Skin epidermis (tissue), 12 donors: ENCODE measurements around the gene CNGB1.
"Not testable (repeated sequence)": the region's sequence is repeated elsewhere in the genome, so short reads cannot be mapped to it uniquely, and the experiment has no call there.

Source experiments
- H3K27ac ChIP-seq, 21 experiments: fragments of 200-600 bp; sonication (generic) in 11 of 21; one replicate each; pipeline ENCODE4 v1.5.0; 2020; ENCODE audit warnings: mild to moderate bottlenecking in 3 of 21, inconsistent platforms in 2 of 21, moderate library complexity in 2 of 21
- H3K4me3 ChIP-seq, 7 experiments: fragments of 200-600 bp; sonication (generic) in 2 of 7; one replicate each; pipeline ENCODE4 v1.5.0; 2020; ENCODE audit warnings: inconsistent platforms in 2 of 7, mild to moderate bottlenecking in 2 of 7, moderate library complexity in 1 of 7

CNGB1 gene

DNA sequence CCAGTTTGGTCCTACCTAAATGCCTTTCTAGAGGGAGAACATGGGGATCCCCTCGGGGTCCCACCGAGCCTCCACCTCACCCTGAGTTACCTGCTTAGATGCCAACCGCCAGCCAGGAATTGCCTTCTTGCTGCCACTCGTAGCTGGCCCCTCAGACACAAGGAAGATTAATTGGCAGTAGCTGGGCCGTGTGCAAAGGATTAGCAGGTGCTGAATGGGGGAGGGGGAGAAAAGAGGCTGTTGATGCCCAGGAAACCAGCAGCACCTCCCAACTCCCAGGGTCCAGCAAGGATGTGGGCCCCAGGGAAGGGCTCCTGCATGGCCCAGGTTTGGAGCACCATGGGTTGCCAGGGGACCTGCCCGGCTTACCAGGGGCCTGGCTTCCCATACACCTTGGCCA is at the start of gene CNGB1:
TSS of gene CNGB1 (minus strand) at position 159 of the 400 bp plus-strand sequence. CDS start 3,842 bp downstream, outside the sequence.
- Histone ChIP-seq H3K4me3 (no peak within 1 kb of the TSS), H3K27ac (no peak within 1 kb of the TSS)

GRCh38 chr16:58019866-58020538 is 49.1 kb upstream of the CNGB1 start:
- H3K27ac ChIP-seq = no peak overlapping the region
- H3K4me3 ChIP-seq = no peak overlapping the region

- Histone ChIP-seq H3K4me3 (no peak overlapping the region), H3K27ac (no peak overlapping the region)
Measured at GRCh38 chr16:58018803-58019202, 47.9 kb upstream of the CNGB1 start.

DNA sequence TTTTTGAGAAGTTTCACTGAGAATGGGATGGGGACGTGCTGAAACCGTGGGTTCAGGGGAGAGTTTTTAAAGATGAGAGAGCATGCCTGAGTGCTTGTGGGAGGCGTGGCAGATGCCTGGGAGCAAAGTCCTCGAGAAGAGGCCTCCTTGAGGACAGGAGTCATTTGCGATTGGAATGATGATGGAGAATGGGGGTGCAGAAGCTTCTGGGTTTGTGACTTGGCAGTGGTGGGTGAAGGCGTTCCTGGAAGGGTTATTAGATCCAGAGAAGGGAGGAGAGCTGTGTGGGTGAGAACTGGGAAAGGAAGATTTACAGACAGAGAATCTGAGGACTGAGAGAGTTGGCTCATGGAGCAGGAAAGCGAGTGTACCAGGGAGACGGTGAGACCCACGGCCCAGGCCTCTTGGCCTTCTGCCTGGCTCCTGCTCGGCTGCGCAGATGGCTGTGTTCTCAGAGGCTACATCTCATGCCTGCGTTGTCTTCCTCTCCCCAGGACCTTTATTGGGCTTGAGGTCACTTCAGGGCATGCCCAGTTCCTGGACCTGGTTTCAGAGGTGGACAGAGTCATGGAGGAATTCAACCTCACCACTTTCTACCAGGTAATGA is 46.0 kb upstream of the CNGB1 start:
- H3K4me3 ChIP-seq = no peak overlapping the region
- H3K27ac ChIP-seq = no peak overlapping the region

DNA sequence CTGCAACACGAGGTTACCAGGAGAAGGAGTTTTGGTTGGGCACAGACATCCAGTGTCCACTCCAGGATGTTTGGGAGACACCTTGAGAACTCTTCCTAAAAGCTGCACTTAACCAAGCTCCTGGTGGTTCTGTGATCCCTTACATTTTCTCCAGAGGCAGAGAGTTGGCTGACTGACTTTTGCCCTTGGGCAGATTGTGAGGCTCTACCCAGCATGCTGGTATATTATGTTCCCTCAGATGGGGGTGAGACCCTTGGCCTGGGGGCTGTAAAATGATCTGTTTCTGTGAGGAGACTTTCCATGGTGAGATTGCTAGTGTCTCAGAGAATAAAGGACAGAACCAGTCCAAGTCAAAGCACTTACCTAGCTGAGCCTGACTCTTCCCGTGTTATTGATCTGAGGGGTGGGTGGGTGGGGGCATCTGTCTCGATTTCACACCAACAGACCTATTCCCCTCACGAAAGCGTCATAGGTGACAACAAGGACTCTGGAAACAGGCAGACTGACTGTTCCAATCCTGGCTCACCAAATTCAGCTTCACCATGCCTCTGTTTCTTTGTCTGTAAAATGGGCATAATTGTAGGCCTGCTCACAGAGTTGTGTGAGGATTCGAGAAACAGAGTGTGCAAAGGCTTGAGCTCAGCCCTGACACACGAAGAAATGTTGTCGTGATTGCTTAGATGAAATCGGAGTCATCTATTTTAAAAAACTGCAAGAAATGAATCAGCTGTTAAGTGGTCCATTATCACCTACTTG is 42.5 kb upstream of the CNGB1 start:
- Histone ChIP-seq H3K27ac (no peak overlapping the region), H3K4me3 (no peak overlapping the region)

GRCh38 chr16:58012481-58012880 is 41.6 kb upstream of the CNGB1 start:
- Histone ChIP-seq H3K27ac (no peak overlapping the region), H3K4me3 (no peak overlapping the region)

GRCh38 chr16:58011652-58012051 is 40.7 kb upstream of the CNGB1 start:
- H3K4me3 ChIP-seq = no peak overlapping the region

DNA sequence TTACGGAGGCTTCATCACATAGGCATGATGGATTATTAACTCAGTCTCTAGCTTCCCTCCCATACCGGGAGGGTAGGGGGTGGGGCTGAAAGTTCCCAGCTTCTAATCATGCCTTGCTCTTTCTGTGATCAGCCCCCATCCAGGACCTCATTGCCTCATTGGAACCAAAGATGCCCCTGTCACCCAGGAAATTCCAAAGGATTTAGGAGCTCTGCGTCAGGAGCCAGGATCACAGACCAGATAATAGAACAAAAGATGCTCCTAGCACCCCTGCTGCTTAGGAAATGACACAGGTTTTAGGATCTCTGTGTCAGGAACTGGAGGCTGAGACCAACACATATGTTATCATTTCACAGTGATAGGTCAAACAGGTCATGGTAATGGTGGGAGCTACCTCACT is 40.0 kb upstream of the CNGB1 start:
- Histone ChIP-seq H3K27ac (no peak overlapping the region), H3K4me3 (no peak overlapping the region)

More at GRCh38 chr16:58011652-58012051, 40.7 kb upstream of the CNGB1 start:
- H3K27ac ChIP-seq = no peak overlapping the region

DNA sequence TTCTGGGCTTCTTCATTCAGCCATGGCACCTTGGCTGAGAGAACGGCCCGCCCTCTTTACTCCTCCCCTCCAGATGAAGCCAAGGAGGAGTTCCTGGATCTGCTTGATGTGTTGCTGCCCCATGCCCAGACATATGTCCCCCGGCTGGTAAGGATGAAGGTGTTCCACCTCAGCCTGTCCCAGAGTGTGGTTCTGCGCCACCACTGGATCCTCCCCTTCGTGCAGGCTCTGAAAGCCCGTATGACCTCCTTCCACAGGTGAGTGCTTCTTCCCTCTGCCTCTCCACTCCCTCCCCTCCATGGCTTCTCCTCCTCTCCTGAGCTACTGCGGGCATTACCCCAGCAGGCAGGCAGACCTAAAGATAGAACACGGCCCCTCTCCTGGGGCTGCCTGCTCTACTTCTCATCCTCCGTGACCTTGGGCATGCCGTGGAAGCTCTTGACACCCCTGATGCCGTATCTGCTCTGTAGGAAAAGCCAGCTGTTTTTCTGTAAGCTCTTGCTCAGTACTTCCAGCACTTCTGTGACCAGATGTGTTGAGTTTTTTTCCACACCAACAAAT is 39.0 kb upstream of the CNGB1 start:
- H3K4me3 ChIP-seq = no peak overlapping the region
- H3K27ac ChIP-seq = no peak overlapping the region

DNA sequence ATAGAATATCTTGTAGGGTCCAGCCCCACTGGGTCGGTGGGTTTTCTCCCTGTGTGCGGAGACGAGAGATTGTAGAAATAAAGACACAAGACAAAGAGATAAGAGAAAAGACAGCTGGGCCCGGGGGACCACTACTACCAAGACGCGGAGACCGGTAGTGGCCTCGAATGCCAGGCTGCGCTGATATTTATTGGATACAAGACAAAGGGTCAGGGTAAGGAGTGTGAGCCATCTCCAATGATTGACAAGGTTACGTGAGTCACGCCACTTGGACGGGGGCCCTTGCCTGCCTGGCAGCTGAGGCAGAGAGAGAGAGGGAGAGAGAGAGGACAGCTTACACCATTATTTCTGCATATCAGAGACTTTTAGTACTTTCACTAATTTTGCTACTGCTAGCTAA is 33.8 kb upstream of the CNGB1 start:
- not testable (repeated sequence) for H3K4me3 ChIP-seq, H3K27ac ChIP-seq

GRCh38 chr16:58002936-58003335 is 32.0 kb upstream of the CNGB1 start:
- Histone ChIP-seq H3K4me3 (no peak overlapping the region), H3K27ac (no peak overlapping the region)

DNA sequence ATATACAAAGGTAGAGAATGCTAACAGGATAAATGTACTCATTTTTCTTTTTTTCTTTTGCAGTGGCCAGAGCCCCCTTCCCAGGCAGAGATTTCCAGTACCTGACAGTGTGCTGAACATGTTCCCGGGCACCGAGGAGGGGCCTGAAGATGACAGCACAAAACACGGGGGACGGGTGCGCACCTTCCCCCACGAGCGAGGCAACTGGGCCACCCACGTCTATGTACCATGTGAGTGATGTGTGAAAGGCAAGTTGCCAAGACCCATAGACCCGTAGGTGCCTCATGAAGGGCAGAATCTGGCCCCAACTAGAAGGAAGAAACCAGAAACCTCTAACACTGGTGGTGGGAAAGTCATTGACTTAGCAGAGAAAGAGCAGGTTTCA is 31.5 kb upstream of the CNGB1 start:
- H3K27ac ChIP-seq = peak overlapping the region in 1 of 21 experiments; percentile 85
- no peak overlapping the region for H3K4me3 ChIP-seq

DNA sequence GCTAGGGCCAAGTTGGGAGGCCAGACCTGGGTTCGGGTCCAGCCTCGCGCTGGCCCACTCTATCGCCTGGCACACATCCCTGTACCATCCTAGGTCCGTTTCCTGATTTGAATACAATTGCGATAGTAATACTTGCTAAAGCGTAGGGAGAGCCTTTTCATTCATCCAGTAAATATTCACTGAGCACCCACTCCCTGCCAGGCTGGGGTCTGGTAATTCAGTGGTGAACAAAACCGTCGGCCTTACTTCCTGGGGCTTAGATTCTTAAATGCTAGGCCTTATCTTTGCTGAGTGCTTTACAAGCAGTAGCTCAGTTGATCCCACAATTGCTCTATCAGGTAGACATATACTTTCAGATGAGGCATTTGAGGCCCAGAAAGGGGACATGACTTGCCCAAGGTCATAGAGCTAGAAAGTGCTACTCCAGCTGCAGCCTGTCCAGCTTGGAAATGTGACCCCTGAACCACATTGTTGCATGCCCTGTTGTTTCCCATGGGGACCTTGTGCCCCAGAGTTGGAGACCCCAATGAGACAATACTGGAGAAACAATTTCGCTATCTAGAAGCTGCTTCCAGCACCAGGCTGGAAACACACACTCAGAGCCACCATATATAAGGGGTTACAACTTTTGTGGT is 31.0 kb upstream of the CNGB1 start:
- peak overlapping the region in 18 of 21 experiments; percentile 82 to 94 (median 90) for H3K27ac ChIP-seq
- peak overlapping the region; percentile 59 to 88 (median 77) for H3K4me3 ChIP-seq

DNA sequence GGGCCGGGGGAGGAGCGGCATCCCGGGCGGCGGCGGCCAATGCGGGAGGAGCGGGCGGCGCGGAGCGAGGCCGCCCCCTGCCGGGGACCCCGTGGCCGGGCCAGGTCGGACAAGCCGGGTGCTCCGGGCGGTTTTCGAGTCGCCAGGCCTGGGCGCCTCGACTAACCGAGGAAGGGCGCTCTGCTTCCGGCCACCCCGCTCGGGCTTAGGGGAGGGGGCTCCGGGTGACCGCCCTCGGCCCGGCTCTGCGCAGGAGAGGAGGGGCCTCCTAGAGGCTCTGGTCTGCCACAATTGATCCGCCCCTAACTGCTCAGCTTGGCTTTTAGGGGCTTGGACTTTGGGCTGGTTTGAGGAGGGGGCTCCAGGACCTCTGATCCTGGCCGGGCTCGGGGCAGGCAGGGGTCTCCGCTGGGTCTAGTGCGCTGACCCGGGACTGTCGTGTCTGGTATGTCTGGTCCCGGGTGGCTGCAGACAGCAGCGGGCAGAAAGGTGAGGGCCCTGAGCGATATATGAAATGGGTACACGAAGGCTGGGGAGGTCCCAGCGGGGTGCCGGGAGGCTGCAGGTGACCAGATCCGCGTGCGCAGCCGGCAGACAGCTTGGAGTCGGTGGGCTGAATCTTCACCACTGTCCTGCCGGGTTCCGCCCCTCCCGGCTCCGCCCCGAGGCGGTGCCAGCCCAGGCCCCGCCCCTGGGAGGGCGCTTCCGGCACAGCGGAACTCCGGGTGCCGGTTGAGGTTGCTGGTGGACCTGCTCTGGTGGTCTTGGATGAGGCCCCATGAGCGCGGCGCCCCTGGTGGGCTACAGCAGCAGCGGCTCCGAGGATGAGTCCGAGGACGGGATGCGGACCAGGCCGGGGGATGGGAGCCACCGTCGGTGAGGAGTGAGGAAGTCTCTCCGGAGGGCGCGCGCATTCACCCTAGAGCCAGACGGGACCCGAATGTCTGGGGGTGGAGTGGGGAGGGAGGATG is 30.1 kb upstream of the CNGB1 start, which contains the start of gene USB1:
TSS of gene USB1 (plus strand) at position 702 of the 971 bp plus-strand sequence. CDS start at position 779, 77 bp downstream.
- peak within 1 kb of the TSS; percentile 75 to 94 (median 90) for H3K27ac ChIP-seq
- H3K4me3 ChIP-seq = peak within 1 kb of the TSS; percentile 59 to 88 (median 77)

DNA sequence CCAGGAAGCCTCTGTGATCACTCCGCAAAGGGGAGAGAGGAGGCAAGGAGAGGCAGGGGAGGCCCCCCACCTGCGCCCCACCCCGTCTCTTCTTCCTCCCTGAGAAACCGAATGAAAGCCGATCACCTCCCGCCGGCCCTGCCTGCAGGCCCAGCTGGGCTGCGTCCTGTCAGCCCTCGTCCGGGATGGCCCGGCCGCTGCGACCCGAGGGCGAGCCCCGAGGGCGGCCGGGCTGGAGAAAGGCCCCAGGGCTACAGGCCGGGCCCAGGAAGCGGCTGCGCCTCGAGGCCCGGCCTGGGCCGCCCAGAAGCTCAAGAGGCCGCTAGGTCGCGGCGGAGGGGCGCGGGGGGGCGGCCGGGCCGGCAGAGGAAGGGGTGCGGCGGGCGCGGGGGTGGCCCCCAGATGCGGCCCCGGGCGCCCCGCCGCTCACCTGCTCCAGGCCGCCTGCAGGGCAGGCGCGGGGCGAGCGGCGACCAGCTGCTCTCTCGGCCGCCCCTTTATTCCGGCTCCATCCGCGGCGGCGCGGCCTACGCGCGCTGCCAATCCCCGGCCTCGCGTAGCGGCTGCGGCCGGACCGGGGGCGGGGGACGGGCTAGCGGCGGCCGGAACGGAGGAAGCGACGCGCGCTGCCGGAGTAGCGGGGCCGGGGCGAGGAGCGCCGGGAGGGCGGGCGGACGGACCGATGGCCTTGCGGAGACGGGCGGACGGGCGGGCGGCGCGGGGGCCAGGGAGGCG is 29.2 kb upstream of the CNGB1 start, which contains the start of gene ZNF319:
TSS of gene ZNF319 (minus strand) at position 702 of the 735 bp plus-strand sequence. CDS start 2,407 bp downstream, outside the sequence.
- Histone ChIP-seq H3K27ac (peak within 1 kb of the TSS; percentile 75 to 94 (median 90)), H3K4me3 (peak within 1 kb of the TSS; percentile 59 to 88 (median 77))

- Histone ChIP-seq H3K27ac (peak overlapping the region; percentile 49 to 94 (median 88)), H3K4me3 (peak overlapping the region; percentile 59 to 88 (median 77))
Measured at GRCh38 chr16:57999366-57999970, 28.5 kb upstream of the CNGB1 start.

DNA sequence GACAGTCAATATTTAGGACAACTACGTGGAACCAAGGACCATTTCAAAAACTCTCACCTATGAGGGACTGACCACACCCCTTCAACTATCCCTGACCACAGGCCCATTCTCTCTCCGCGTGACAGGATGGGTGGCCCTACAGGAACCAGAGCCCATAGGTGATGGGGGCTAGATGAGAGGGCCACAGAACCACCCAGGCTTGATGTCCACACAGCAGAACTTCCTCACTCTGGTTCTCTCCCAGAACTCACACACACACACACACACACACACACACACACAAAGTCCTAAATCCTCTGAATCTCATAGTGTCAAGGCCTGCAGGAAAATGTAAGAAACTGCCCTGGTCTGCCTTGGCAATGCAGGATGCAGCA is 28.1 kb upstream of the CNGB1 start:
- Histone ChIP-seq H3K27ac (peak overlapping the region in 15 of 21 experiments; percentile 21 to 94 (median 88)), H3K4me3 (peak overlapping the region in 3 of 7 experiments; percentile 59 to 88 (median 78))
